Vagina (tissue), 2 donors: ENCODE results near the gene DDIT4. TPM values are rescaled to one million over a fixed set of nuclear protein-coding genes. Genes with fewer than 3 reads are reported as not detected.

Experiments used
- DNase-seq, 2 donors: peaks; one replicate each; pipeline ENCODE4 v3.0.0-alpha.2; 2017; ENCODE audit errors: extremely low spot score in 2 of 2
- H3K27ac ChIP-seq: fragments of 200-600 bp; sonication (generic); one replicate; pipeline ENCODE4 v1.5.1; 2019
- H3K27me3 ChIP-seq: fragments of 200-600 bp; sonication (generic); one replicate; pipeline ENCODE4 v1.5.1; 2019
- H3K36me3 ChIP-seq, 2 donors: fragments of 200-600 bp; sonication (generic); one replicate each; pipeline ENCODE4 v1.5.1; 2017 to 2019
- H3K4me1 ChIP-seq: fragments of 200-600 bp; sonication (generic); one replicate; pipeline ENCODE4 v1.5.1; 2019
- H3K4me3 ChIP-seq, 2 donors: fragments of 200-600 bp; sonication (generic); 1 replicate in 1 of 2; 2 replicates in 1 of 2; pipeline ENCODE4 v1.5.1; 2016 to 2019
- H3K9me3 ChIP-seq: fragments of 200-600 bp; sonication (generic); one replicate; pipeline ENCODE4 v1.5.1; 2019
- POLR2A ChIP-seq, 2 donors: fragments of 450-650 bp; IDR thresholded peaks; one replicate each; pipeline ENCODE4 v1.6.1; 2017; ENCODE audit warnings: antibody characterized with exemption in 2 of 2, mild to moderate bottlenecking in 2 of 2, moderate library complexity in 2 of 2
- POLR2AphosphoS5 ChIP-seq, 2 donors: sonication (generic); formaldehyde crosslinking; IDR thresholded peaks; one replicate each; pipeline ENCODE4 v1.9.0; 2017; ENCODE audit warnings: antibody characterized with exemption in 2 of 2, mild to moderate bottlenecking in 2 of 2, low read depth in 1 of 2; ENCODE audit not compliant: insufficient read depth in 1 of 2
- intact Hi-C: fragments of 100-400 bp; cut with DNase I; formaldehyde crosslinking; loops from one replicate; pipeline ENCODE4 v1.15.1; 2023
- total RNA-seq: library from RNA; depleted of rRNA; stranded (reverse); fragments of >200 nt; gene quantifications from one replicate; pipeline ENCODE4 v1.2.3, GENCODE V29; 2016
- TF ChIP-seq, protein P1 (sequence below), 3 experiments: fragments of 450-650 bp in 2 of 3; fragments of 200-600 bp in 1 of 3; sonication (generic) in 1 of 3; IDR thresholded peaks; one replicate each; pipeline ENCODE4 v1.5.1; 2017 to 2019; ENCODE audit warnings: antibody characterized with exemption in 3 of 3, mild to moderate bottlenecking in 2 of 3, moderate library complexity in 2 of 3

DDIT4 gene
- total RNA-seq, 1 donor from 2014 or later = 1,063 TPM

DNA sequence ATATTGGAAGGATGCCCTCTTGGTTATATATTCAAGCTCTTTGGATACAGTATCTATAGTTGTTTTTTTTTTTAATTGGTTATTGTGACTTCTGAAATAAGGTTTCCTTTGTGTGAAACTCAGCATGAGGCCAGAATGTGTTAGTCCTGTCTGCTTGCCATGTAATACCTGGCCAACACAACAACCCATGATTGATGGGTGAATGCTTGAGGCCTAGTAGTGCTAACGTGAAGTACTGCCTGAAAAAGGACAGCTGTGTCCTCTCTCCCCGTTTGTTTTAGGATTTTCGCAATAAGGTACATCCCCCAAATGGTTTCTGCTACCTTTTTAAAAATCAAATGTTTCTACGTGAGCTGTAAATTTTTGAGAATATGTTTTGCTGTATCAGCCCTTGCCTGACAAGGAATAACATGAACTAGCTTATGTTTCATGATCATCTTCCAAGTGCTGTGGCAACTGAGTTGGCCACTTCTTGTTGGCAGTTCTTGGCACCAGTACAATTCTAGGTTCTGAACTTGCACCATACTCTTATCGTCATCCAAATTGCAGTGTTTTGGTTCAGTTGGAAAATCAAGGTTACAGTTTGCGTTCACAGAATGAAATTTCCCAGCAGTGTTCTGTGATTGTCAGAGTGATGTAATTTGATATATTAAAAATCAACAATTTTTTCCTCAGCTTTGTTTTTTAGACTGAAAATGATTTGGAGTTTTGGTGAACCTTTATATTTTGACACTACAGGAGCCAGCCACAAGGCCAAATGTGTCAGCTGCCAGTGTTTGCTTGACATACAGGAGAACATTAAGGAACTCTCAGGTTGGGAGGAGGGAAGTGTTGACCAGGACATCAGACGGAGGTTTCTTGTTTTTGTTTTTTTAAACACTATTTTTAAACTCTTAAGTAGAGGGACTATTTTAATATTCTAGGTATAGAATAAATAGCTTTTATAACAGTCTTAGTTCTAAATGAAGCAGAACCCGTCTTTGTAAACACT lies 44.2 kb upstream of the DDIT4 start:
- no peak for DNase-seq
- H3K9me3 ChIP-seq = no peaks in the 10 kb centered on the region

DNA sequence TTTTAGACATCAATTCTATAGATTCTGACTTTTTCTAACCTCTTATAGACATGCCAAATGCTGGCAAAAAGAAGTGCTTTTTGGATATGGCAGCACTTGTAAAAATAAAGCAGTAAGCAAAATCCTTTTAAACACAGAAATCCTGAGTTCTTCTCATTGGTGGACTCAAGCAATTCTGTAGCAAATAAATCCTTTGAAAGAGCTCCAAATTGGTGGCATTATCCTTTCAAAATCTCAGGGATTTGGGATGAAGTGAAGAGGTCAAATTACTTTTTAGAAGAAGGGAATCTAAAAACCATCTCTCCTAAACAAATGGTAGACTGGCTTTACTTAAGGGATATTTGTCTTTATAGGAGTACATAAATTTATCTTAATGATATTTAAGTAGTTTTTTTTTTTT lies 40.1 kb upstream of the DDIT4 start:
- Histone ChIP-seq H3K27me3 (no peaks in the 10 kb centered on the region), H3K9me3 (no peaks in the 10 kb centered on the region), H3K4me3 (no peak overlapping the region), H3K27ac (no peak overlapping the region), H3K36me3 (peaks cover 0 to 48% of the 10 kb centered on the region in 2 donors), H3K4me1 (peaks cover 12% of the 10 kb centered on the region)
- TF ChIP-seq POLR2AphosphoS5 (IDR thresholded peaks at IDR 0.05; ENCODE audit: insufficient read depth in 1 of 2, low read depth in 1 of 2) = no peak
- TF ChIP-seq POLR2A (IDR thresholded peaks at IDR 0.05) = no peak
- TF ChIP-seq, protein P1, sequence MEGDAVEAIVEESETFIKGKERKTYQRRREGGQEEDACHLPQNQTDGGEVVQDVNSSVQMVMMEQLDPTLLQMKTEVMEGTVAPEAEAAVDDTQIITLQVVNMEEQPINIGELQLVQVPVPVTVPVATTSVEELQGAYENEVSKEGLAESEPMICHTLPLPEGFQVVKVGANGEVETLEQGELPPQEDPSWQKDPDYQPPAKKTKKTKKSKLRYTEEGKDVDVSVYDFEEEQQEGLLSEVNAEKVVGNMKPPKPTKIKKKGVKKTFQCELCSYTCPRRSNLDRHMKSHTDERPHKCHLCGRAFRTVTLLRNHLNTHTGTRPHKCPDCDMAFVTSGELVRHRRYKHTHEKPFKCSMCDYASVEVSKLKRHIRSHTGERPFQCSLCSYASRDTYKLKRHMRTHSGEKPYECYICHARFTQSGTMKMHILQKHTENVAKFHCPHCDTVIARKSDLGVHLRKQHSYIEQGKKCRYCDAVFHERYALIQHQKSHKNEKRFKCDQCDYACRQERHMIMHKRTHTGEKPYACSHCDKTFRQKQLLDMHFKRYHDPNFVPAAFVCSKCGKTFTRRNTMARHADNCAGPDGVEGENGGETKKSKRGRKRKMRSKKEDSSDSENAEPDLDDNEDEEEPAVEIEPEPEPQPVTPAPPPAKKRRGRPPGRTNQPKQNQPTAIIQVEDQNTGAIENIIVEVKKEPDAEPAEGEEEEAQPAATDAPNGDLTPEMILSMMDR (IDR thresholded peaks at IDR 0.05) = no peak
- DNase-seq = no peak
- intact Hi-C loops = no loop called here

More for the DNA sequence above, 44.2 kb upstream of the DDIT4 start:
- Histone ChIP-seq H3K27ac (no peak overlapping the region), H3K4me1 (peaks cover 12% of the 10 kb centered on the region), H3K27me3 (no peaks in the 10 kb centered on the region), H3K4me3 (no peak overlapping the region), H3K36me3 (peaks cover 0 to 53% of the 10 kb centered on the region in 2 donors)
- intact Hi-C loops = loop anchor here (10.0 kb wide), 1 partner anchor 45 kb away; the partner anchor contains the start of gene DDIT4
- TF ChIP-seq POLR2A (IDR thresholded peaks at IDR 0.05) (no peak), POLR2AphosphoS5 (IDR thresholded peaks at IDR 0.05; ENCODE audit: insufficient read depth in 1 of 2, low read depth in 1 of 2) (no peak)
- TF ChIP-seq, protein P1 (IDR thresholded peaks at IDR 0.05) = no peak

DNA sequence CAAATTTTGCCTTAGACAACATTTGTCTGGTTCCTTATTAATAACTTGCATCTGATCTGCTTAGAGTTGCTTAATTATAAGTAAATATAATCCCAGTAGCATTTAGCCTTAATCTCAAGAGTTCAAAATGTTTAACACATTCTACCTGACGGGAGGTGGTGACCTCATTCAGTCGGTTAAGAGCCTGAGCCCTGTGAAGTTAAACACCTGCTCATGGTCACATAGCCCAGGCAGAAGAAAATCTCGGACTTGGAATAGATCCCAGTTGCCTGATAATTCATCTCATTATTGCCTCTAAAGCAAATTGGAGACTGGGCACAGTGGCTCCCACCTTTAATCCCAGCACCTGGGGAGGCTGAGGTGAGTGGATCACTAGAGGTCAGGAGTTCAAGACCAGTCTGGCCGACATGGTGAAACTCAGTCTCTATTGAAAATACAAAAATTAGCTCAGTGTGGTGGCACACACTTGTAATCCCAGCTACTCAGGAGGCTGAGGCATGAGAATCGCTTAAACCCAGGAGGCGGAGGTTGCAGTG lies 39.1 kb upstream of the DDIT4 start:
- Histone ChIP-seq H3K27ac (no peak overlapping the region), H3K27me3 (no peaks in the 10 kb centered on the region), H3K9me3 (no peaks in the 10 kb centered on the region), H3K4me1 (peaks cover 7% of the 10 kb centered on the region), H3K36me3 (peaks cover 0 to 48% of the 10 kb centered on the region in 2 donors), H3K4me3 (no peak overlapping the region)
- no peak for DNase-seq
- TF ChIP-seq POLR2AphosphoS5 (IDR thresholded peaks at IDR 0.05; ENCODE audit: insufficient read depth in 1 of 2, low read depth in 1 of 2) = no peak
- TF ChIP-seq, protein P1 (IDR thresholded peaks at IDR 0.05) = no peak
- TF ChIP-seq POLR2A (IDR thresholded peaks at IDR 0.05) = no peak
- intact Hi-C loops = no loop called here

DNA sequence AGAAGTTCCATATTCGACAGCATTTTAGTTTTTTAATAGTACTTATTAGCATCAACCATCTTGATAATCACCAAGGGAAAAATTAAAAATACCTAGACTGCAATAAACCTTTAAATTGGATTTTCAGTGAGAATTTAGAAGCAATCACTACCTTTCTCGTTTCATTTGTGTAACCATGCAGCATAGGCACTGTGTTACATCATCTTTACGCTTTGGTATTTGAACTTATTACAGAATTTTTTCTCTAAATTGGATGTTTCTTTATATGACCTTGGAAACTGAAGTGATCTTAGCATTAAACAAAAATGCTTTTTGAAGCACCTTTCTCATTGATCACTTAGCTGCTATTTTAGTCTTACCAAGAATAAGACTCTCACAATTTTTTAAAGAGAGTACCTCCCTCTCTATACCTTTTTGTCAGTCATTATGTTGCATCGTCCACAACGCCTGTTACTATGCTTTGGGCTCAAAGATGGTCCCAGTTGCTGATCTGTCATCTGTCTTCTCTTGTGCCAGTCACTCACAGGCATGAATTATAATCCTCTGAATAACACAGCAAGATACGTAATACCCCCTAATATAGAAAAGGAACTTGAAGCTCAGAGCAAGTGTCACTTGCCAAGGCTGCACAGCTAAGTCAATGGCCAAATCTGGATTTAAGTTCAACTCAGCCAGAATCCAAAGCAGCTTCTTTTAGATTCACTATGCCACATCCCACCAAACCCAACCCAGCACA lies 38.0 kb upstream of the DDIT4 start:
- Histone ChIP-seq H3K27ac (no peak overlapping the region), H3K9me3 (no peaks in the 10 kb centered on the region), H3K4me1 (no peaks in the 10 kb centered on the region), H3K27me3 (no peaks in the 10 kb centered on the region), H3K36me3 (peaks cover 0 to 43% of the 10 kb centered on the region in 2 donors), H3K4me3 (no peak overlapping the region)
- TF ChIP-seq POLR2A (IDR thresholded peaks at IDR 0.05) (no peak), POLR2AphosphoS5 (IDR thresholded peaks at IDR 0.05; ENCODE audit: insufficient read depth in 1 of 2, low read depth in 1 of 2) (no peak)
- TF ChIP-seq, protein P1 (IDR thresholded peaks at IDR 0.05) = no peak
- DNase-seq = no peak
- intact Hi-C loops = no loop called here
